NK-92 treated with Interleukin-12 subunit alpha and Interleukin-12 subunit beta, amount 100 ng/mL, for 24 hours (cell line): ENCODE measurements around the gene KRT17.

Source experiments
- DNase-seq: peaks from one replicate; lab custom pipeline; 2025; lab: John Stamatoyannopoulos, UW

The KRT17 gene

GRCh38 chr17:41571561-41572434 is 52.6 kb downstream of the KRT17 start, which contains the start of gene KRT9:
TSS of gene KRT9 (minus strand) at chr17:41572059. CDS start at chr17:41571992, 67 bp downstream.
- DNase-seq: no peak
